GM20000 (cell line): ENCODE measurements around the gene OR6Y1.

Source experiments
- DNase-seq: peaks from one replicate; pipeline ENCODE4 v3.0.0; 2012; ENCODE audit warnings: low spot score
- CTCF ChIP-seq: IDR thresholded peaks from 2 replicates; pipeline ENCODE4 v1.5.1; 2012; ENCODE audit warnings: mild to moderate bottlenecking, control low read depth; ENCODE audit errors: extremely low read depth, missing control alignments

OR6Y1 gene

GRCh38 chr1:158507511-158507910 lies 46.7 kb downstream of the OR6Y1 start:
- no peak for DNase-seq
- no peak for TF ChIP-seq CTCF

GRCh38 chr1:158506369-158506987 lies 47.7 kb downstream of the OR6Y1 start:
- peak; percentile 23 for DNase-seq
- peak; percentile 72 for TF ChIP-seq CTCF

- TF ChIP-seq CTCF: no peak
- peak; percentile 10 for DNase-seq
Observed at GRCh38 chr1:158496374-158496773, 57.8 kb downstream of the OR6Y1 start.

- no peak for TF ChIP-seq CTCF
- no peak for DNase-seq
Observed at GRCh38 chr1:158494796-158495195, 59.4 kb downstream of the OR6Y1 start.
